Measurements from ENCODE around the gene CERS6. TPM values are rescaled to one million over a fixed set of nuclear protein-coding genes. Genes with fewer than 3 reads are reported as not detected.

CERS6 gene
- total RNA-seq, 1 experiment from 2014 or later: 8.3 TPM

DNA sequence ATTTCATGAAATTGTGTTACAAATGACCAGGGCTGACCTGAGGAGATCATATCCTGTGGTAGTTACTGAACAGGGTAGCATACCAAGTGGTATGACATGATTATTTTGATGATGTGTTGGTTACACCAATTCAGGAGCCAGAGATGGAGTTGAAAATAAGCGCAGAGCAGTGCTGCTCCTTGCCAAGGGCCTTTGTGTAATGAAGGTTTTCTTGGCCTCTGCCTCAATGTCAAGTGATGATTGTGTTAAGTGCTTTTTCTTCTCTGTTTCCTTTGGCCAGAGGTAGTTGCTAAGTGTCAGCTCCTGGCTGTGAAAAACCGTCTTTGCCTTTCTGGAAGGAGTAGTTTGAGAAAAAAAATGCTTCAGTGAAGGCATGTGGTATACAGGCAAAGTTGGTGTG lies 131.2 kb downstream of the CERS6 start:
- no peaks in the 10 kb centered on the region for H3K4me1 ChIP-seq (replicated peaks; ENCODE audit: insufficient read depth)
- H3K27ac ChIP-seq: no peak overlapping the region
- DNase-seq: no peak
- POLR2A ChIA-PET (ENCODE audit: unreplicated experiment): interaction anchor here (0.6 kb wide), 1 partner anchor 13 kb away, joined by 3 read pairs; no protein-coding TSS in a partner anchor
- CTCF ChIA-PET: no interaction called here
- H3F3A ChIP-seq (ENCODE audit: insufficient read depth, low read depth): no peaks in the 10 kb centered on the region
- H2AFZ ChIP-seq: no peak overlapping the region
- H3K79me2 ChIP-seq (ENCODE audit: low read depth): no peaks in the 10 kb centered on the region
- TF ChIP-seq, protein P1, sequence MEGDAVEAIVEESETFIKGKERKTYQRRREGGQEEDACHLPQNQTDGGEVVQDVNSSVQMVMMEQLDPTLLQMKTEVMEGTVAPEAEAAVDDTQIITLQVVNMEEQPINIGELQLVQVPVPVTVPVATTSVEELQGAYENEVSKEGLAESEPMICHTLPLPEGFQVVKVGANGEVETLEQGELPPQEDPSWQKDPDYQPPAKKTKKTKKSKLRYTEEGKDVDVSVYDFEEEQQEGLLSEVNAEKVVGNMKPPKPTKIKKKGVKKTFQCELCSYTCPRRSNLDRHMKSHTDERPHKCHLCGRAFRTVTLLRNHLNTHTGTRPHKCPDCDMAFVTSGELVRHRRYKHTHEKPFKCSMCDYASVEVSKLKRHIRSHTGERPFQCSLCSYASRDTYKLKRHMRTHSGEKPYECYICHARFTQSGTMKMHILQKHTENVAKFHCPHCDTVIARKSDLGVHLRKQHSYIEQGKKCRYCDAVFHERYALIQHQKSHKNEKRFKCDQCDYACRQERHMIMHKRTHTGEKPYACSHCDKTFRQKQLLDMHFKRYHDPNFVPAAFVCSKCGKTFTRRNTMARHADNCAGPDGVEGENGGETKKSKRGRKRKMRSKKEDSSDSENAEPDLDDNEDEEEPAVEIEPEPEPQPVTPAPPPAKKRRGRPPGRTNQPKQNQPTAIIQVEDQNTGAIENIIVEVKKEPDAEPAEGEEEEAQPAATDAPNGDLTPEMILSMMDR (conservative IDR thresholded peaks at IDR 0.05): no peak
- TF ChIP-seq EZH2 (IDR thresholded peaks at IDR 0.05; ENCODE audit: low read depth): no peak
- BruUV-seq (replicated peaks): no TSS peak
- no peaks in the 10 kb centered on the region for H3K9me3 ChIP-seq (ENCODE audit: insufficient read depth, low read depth)
- H3K4me2 ChIP-seq: no peak overlapping the region
- H3K4me3 ChIP-seq: no peak overlapping the region
- no peaks in the 10 kb centered on the region for H3K36me3 ChIP-seq (ENCODE audit: low read depth)
- H4K20me1 ChIP-seq (ENCODE audit: insufficient read depth): no peaks in the 10 kb centered on the region
- no peaks in the 10 kb centered on the region for H3K27me3 ChIP-seq (ENCODE audit: insufficient read depth, low read depth)
- no peaks in the 10 kb centered on the region for H3K9me2 ChIP-seq (ENCODE audit: insufficient read depth)
- intact Hi-C loops (cut with micrococcal nuclease; ENCODE audit: unreplicated experiment): no loop called here

DNA sequence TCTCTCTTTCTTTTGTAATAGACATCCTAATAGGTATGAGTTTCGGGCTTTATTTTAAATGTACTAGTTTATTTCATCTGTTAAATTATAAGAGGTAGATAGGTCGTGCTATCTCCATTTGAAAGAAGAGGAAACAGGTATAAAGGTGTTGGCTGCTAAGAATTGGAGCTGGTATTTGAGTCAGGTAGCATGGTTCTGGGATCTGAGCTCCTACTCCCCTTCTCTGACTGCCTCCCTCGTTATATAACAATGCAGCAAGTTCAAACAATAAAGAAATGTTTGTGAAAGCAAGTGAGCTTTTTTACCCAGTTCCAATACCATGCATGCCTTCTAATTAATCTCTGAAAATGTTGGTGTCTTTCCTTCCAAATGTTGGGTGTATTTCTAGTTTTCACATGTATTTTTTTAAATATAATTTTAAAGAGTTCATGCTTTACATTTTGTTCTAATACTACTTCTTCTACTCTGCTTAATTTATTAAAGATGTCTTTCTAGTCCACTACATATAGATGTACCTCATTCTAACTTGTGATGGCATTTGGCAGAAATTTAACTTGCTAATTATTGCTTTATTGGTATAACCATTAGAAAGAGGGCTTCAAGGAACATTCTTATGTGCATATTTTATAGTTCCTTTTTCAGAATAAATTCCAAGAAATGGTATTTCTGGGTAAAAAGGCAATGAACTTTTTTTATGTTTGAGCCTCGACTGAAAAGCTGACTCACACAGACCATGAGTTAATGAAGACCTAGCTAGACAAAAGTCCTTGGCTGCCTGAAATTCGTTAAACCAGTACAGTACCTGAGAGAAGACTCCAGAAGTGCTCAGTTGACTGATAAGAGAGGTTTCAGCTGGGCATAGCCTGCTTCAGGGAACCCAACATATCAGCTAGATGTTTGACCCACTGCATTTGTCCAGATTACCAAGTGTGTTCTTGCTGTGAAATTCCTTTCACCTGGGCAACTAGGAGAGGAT lies 133.5 kb downstream of the CERS6 start:
- no peak overlapping the region for H3K4me3 ChIP-seq
- H3F3A ChIP-seq (ENCODE audit: insufficient read depth, low read depth): no peaks in the 10 kb centered on the region
- H4K20me1 ChIP-seq (ENCODE audit: insufficient read depth): no peaks in the 10 kb centered on the region
- no peak for DNase-seq
- ChIA-PET POLR2A (ENCODE audit: unreplicated experiment) (no interaction called here), CTCF (no interaction called here)
- no peak overlapping the region for H3K4me2 ChIP-seq
- no peaks in the 10 kb centered on the region for H3K79me2 ChIP-seq (ENCODE audit: low read depth)
- no TSS peak for BruUV-seq (replicated peaks)
- H3K27ac ChIP-seq: no peak overlapping the region
- intact Hi-C loops (cut with micrococcal nuclease; ENCODE audit: unreplicated experiment): no loop called here
- no peaks in the 10 kb centered on the region for H3K9me3 ChIP-seq (ENCODE audit: insufficient read depth, low read depth)
- H3K4me1 ChIP-seq (replicated peaks; ENCODE audit: insufficient read depth): no peaks in the 10 kb centered on the region
- no peaks in the 10 kb centered on the region for H3K9me2 ChIP-seq (ENCODE audit: insufficient read depth)
- no peaks in the 10 kb centered on the region for H3K27me3 ChIP-seq (ENCODE audit: insufficient read depth, low read depth)
- no peak overlapping the region for H2AFZ ChIP-seq
- no peak for TF ChIP-seq EZH2 (IDR thresholded peaks at IDR 0.05; ENCODE audit: low read depth)
- TF ChIP-seq, protein P1 (conservative IDR thresholded peaks at IDR 0.05): no peak
- H3K36me3 ChIP-seq (ENCODE audit: low read depth): no peaks in the 10 kb centered on the region

DNA sequence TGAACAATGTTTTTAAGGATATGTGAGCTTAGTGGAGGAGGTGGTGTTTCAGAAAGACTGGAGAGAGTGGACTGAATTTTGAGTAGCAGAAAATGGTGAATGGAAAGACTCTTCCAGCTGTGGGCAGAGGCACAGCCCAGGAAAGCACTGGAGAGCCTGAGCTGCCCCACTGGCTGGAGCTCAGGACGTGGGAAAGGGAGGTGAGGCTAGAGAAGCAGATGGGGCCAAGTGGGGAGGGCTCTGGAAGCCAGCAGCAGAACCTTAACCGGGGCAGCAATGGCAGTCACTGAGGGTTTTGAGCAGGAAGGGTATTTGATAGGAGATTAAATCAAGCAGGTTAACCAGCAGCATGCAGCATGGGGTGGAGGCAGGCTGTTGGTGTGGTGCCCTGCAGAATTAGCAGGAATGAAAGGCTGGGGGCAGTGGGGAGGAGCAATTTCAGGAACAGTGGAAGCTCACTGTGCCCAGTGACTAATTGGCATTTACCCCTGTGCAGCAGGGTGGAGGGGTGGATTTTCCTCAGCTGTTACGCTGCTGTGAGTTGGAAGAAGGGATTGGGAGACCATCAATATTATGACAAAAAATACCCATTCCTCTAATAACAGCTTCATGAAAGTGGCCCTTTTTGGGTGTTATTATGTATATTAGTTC lies 136.2 kb downstream of the CERS6 start:
- H3F3A ChIP-seq (ENCODE audit: insufficient read depth, low read depth): no peaks in the 10 kb centered on the region
- CTCF ChIA-PET: no interaction called here
- no peaks in the 10 kb centered on the region for H3K4me1 ChIP-seq (replicated peaks; ENCODE audit: insufficient read depth)
- no peaks in the 10 kb centered on the region for H3K36me3 ChIP-seq (ENCODE audit: low read depth)
- H3K27ac ChIP-seq: no peak overlapping the region
- POLR2A ChIA-PET (ENCODE audit: unreplicated experiment): no interaction called here
- no peaks in the 10 kb centered on the region for H3K9me3 ChIP-seq (ENCODE audit: insufficient read depth, low read depth)
- BruUV-seq (replicated peaks): no TSS peak
- H4K20me1 ChIP-seq (ENCODE audit: insufficient read depth): no peaks in the 10 kb centered on the region
- no peak for DNase-seq
- H3K4me3 ChIP-seq: no peak overlapping the region
- no peak overlapping the region for H3K4me2 ChIP-seq
- TF ChIP-seq, protein P1 (conservative IDR thresholded peaks at IDR 0.05): no peak
- TF ChIP-seq EZH2 (IDR thresholded peaks at IDR 0.05; ENCODE audit: low read depth): no peak
- intact Hi-C loops (cut with micrococcal nuclease; ENCODE audit: unreplicated experiment): no loop called here
- no peaks in the 10 kb centered on the region for H3K79me2 ChIP-seq (ENCODE audit: low read depth)
- H2AFZ ChIP-seq: no peak overlapping the region
- H3K27me3 ChIP-seq (ENCODE audit: insufficient read depth, low read depth): no peaks in the 10 kb centered on the region
- H3K9me2 ChIP-seq (ENCODE audit: insufficient read depth): no peaks in the 10 kb centered on the region
